ENCODE data around the gene EFCAB7. TPM values are rescaled to one million over a fixed set of nuclear protein-coding genes. Genes with fewer than 3 reads are reported as not detected.
"Not testable (repeated sequence)": the region's sequence is repeated elsewhere in the genome, so short reads cannot be mapped to it uniquely, and the experiment has no call there.

The EFCAB7 gene
- total RNA-seq, 3 donors from 2014 or later: 5.6 to 15.1 (median 12.5) TPM

- Histone ChIP-seq H3K4me1 (no peaks in the 10 kb centered on the region), H3K27me3 (no peaks in the 10 kb centered on the region), H3K9me3 (no peaks in the 10 kb centered on the region), H3K36me3 (no peaks in the 10 kb centered on the region), H3K27ac (no peak overlapping the region), H3K4me3 (no peak overlapping the region)
- intact Hi-C loops (cut with DNase I; ENCODE audit: low total_unique reads): no loop called here
- TF ChIP-seq POLR2A (IDR thresholded peaks at IDR 0.05) (no peak), CTCF (IDR thresholded peaks at IDR 0.05) (peak; percentile 63 to 80 (median 79))
- no peak for DNase-seq (ENCODE audit: low spot score in 2 of 2)
These were observed 52.1 kb downstream of the EFCAB7 start for GRCh38 chr1:63575340-63575826.

GRCh38 chr1:63586326-63586725 lies 63.0 kb downstream of the EFCAB7 start:
- H3K9me3 ChIP-seq: peaks cover 8 to 16% of the 10 kb centered on the region in 2 donors
- H3K27me3 ChIP-seq; H3K4me3 ChIP-seq; intact Hi-C loops (cut with DNase I; ENCODE audit: low total_unique reads); DNase-seq (ENCODE audit: low spot score in 2 of 2); H3K27ac ChIP-seq; H3K36me3 ChIP-seq; H3K4me1 ChIP-seq: not testable (repeated sequence)

- Histone ChIP-seq H3K36me3 (no peaks in the 10 kb centered on the region), H3K4me1 (no peaks in the 10 kb centered on the region), H3K27me3 (no peaks in the 10 kb centered on the region), H3K9me3 (no peaks in the 10 kb centered on the region), H3K4me3 (no peak overlapping the region), H3K27ac (no peak overlapping the region)
- no peak for DNase-seq (ENCODE audit: low spot score in 2 of 2)
- TF ChIP-seq POLR2A (IDR thresholded peaks at IDR 0.05) (no peak), CTCF (IDR thresholded peaks at IDR 0.05) (no peak), POLR2AphosphoS5 (IDR thresholded peaks at IDR 0.05) (no peak)
- intact Hi-C loops (cut with DNase I; ENCODE audit: low total_unique reads): no loop called here
These were observed 66.8 kb downstream of the EFCAB7 start for GRCh38 chr1:63590166-63590560.

- Histone ChIP-seq H3K4me1 (no peaks in the 10 kb centered on the region), H3K36me3 (no peaks in the 10 kb centered on the region), H3K27ac (peak overlapping the region; percentile 97), H3K4me3 (peak overlapping the region; percentile 78 to 92 (median 82)), H3K9me3 (no peaks in the 10 kb centered on the region), H3K27me3 (no peaks in the 10 kb centered on the region)
- no peak for DNase-seq (ENCODE audit: low spot score in 2 of 2)
- TF ChIP-seq POLR2A (IDR thresholded peaks at IDR 0.05): no peak
- no peak for TF ChIP-seq CTCF (IDR thresholded peaks at IDR 0.05)
- no peak for TF ChIP-seq POLR2AphosphoS5 (IDR thresholded peaks at IDR 0.05)
- intact Hi-C loops (cut with DNase I; ENCODE audit: low total_unique reads): no loop called here
These were observed 69.4 kb downstream of the EFCAB7 start for GRCh38 chr1:63592536-63593302.

GRCh38 chr1:63593303-63593885 lies 70.1 kb downstream of the EFCAB7 start, which contains the start of gene PGM1:
Gene PGM1 (plus strand): TSS chr1:63593411. CDS start chr1:63593489, 78 bp downstream.
- no peaks in the 10 kb centered on the region for H3K27me3 ChIP-seq
- intact Hi-C loops (cut with DNase I; ENCODE audit: low total_unique reads): no loop called here
- peak; percentile 61 to 70 for DNase-seq (ENCODE audit: low spot score in 2 of 2)
- no peaks in the 10 kb centered on the region for H3K4me1 ChIP-seq
- no peaks in the 10 kb centered on the region for H3K36me3 ChIP-seq
- H3K4me3 ChIP-seq: peak within 1 kb of the TSS; percentile 78 to 92 (median 82)
- H3K9me3 ChIP-seq: no peaks in the 10 kb centered on the region
- no peak for TF ChIP-seq POLR2A (IDR thresholded peaks at IDR 0.05)
- TF ChIP-seq CTCF (IDR thresholded peaks at IDR 0.05): no peak
- TF ChIP-seq POLR2AphosphoS5 (IDR thresholded peaks at IDR 0.05): no peak
- peak within 1 kb of the TSS; percentile 97 for H3K27ac ChIP-seq

Measured in breast epithelium (tissue), 4 donors.